Activated naive CD4-positive, alpha-beta T cell treated with Interleukin-2 at 50 U/mL for 16 hours (primary cell): ENCODE measurements around the gene CNTNAP1.

Experiments
- DNase-seq: peaks from one replicate; pipeline ENCODE4 v3.0.0-alpha.2; 2020

CNTNAP1 gene

DNA sequence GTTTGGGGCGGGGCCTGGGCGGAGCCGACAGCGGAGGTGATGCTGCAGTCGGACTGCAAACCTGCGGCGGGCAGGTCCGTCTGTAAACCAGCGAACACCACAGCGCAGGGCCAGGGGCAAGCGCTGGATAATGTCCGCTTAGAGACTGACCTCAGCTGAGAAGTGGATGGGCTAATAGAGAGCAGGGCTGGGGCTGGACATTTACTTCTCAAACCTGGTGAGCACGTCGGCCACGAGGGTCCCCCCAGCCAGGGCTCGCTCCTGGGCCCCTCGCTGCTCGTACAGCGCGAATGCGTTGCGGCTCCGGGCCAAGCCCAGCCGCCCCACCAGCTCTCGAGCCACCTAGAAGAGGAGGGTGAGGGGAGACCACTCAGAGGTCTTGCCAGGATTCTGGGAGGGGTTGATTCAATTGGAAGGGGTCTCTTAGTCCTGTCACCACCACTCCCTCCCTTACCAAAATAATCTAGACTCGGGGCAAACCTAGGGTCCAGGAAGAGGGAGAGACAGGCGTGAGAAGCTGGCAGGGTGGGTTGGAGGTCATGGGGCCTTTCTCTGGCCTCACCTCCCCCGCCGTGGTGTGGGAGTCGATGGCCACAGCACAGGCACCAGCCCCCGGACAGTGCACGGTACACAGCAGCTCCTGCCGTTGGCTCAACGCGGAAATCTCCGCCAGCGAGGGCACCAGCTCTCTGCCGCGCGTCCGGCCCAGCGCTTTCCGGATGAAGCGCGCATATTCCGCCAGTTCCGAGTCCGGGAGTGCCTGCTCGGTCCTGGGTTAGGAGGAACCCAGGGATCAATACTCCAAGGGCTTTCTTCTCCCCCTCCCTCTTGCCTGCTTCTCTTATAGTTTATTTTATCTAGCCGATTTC lies 11.3 kb upstream of the CNTNAP1 start:
- DNase-seq: no peak

DNA sequence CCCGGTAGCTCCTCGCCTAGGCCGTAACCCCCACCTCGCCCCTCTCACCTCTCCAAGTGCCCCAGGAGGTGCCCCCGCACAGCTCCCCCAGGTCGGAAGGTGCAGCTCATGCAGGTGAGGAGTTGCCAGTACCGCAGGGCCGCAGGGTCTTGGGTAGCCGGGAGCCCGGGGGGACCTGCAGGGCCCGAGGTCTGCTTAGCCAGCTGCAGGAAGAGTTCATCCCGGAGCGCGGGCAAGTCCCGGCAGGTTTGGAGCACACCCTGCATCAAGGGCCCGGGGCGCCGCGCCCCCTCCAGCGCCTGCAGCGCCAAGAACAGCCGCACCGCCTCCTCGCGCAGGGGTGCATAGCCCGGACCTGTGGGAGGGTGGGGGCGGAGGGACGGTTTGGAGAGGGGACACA lies 10.3 kb upstream of the CNTNAP1 start:
- no peak for DNase-seq

GRCh38 chr17:42673266-42673884 lies 9.0 kb upstream of the CNTNAP1 start:
- no peak for DNase-seq

- DNase-seq: no peak
These were observed 8.2 kb upstream of the CNTNAP1 start for GRCh38 chr17:42673885-42674754.

GRCh38 chr17:42674755-42675347 lies 7.5 kb upstream of the CNTNAP1 start:
- DNase-seq: no peak

GRCh38 chr17:42675348-42675964 lies 6.9 kb upstream of the CNTNAP1 start:
- DNase-seq: no peak

DNA sequence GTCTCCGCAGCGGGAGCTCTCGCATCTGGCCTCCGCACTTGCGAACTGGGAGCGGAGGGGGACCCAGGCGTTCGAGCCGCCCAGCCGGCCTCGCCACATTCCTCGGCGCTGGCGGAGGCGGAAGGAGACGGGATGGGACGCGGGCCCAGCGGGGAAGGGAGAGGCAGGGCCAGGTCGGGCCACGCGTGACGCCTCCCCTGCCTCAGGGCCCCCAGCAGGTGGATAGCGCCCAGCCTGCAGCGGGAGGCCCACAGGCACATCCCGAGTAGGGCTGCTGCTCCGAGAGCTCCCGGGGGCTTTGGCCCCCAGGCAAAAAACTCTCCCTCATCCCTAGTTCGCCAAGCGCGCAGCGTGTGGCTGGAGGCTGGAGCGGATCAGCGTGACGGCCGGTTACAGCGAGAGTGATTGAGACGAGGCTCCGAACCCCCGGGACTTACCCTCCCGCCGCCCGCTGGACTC lies 6.3 kb upstream of the CNTNAP1 start:
- no peak for DNase-seq

DNA sequence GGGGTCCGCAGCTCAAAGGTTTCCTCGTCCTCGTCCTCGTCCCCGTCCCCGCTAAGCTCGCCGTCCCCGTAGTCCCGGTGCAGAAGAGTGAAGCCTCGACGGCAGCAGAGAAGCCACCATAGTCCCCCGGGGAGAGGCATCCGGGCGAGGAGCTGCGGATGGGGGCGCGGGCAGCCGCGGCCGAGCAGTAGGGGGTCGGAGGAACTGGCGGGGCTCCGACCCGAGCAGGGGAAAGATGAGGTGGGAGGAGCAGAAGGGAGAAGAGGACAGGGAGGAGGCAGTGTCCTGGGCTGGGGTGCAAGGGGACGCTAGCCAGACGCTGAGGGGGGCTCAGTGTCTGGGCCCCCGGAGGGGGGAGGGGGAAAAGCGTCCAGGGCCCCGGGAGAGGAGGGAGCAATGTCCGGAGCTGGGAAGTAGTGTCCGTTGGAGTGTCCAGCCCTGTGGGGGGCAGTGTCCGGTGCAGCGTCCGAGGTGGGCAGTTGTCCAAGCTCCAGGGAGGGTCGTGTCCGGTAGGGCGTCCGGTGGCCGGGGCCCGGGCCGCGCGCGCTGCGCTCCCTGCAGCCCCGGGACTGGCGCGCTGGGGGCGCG lies 5.8 kb upstream of the CNTNAP1 start, which contains the start of gene PLEKHH3:
Gene PLEKHH3, minus strand, starts transcription at position 571 of the 588 bp plus-strand sequence. Its CDS starts 431 bp downstream, at position 140.
- no peak for DNase-seq

- peak; percentile 99 for DNase-seq
These were observed 5.1 kb upstream of the CNTNAP1 start for GRCh38 chr17:42677012-42677857.

GRCh38 chr17:42677921-42678781 lies 4.2 kb upstream of the CNTNAP1 start:
- peak; percentile 83 for DNase-seq

- peak; percentile 51 for DNase-seq
These were observed 3.3 kb upstream of the CNTNAP1 start for GRCh38 chr17:42678951-42679491.

- peak; percentile 76 for DNase-seq
These were observed 2.6 kb upstream of the CNTNAP1 start for GRCh38 chr17:42679492-42680330.

DNA sequence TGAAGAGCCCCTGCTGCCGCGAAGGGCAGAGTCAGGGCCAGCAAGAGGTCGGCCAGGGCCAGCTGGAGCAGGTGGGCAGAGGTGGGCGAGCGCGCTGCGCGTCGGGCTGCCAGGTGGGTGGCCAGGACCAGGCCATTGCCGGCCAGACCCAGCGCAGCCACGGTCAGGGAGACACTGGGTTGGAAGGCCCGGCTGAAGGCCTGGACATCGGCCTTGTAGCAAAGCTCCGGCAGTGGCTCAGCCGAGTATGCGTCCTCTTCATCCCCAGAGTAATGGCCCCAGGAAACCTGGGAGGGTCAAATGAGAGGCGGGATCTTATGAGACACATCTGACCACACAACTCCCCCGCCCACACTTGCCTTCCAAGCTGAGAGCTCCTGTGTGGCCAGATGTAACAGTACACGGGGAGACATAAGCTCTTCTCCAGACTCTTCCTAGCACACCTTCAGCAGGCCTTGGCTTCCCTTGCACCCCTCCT lies 2.0 kb upstream of the CNTNAP1 start:
- no peak for DNase-seq

GRCh38 chr17:42682722-42683403 lies 532 bp downstream of the CNTNAP1 start:
- peak; percentile 37 for DNase-seq

GRCh38 chr17:42683407-42684034 lies 1.2 kb downstream of the CNTNAP1 start:
- DNase-seq: no peak

DNA sequence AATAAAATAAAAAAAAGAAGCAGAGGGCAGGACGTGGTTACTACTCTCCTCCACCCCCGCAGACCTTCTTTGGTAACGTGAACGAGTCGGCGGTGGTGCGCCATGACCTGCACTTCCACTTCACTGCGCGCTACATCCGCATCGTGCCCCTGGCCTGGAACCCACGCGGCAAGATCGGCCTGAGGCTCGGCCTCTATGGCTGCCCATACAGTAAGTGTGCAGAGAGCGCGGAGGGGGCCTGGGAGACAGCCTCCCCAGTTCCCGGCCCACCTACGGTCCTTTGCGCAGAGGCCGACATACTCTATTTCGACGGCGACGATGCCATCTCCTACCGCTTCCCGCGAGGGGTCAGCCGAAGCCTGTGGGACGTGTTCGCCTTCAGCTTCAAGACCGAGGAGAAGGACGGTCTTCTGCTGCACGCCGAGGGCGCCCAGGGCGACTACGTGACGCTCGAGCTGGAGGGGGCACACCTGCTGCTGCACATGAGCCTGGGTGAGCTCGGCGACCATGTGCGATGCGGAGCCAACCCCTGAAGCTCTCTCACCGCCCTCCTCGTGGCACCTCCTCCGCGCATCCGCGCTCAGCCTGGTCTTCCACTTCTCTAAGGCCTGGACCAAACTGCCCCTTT lies 2.7 kb downstream of the CNTNAP1 start:
- no peak for DNase-seq

DNA sequence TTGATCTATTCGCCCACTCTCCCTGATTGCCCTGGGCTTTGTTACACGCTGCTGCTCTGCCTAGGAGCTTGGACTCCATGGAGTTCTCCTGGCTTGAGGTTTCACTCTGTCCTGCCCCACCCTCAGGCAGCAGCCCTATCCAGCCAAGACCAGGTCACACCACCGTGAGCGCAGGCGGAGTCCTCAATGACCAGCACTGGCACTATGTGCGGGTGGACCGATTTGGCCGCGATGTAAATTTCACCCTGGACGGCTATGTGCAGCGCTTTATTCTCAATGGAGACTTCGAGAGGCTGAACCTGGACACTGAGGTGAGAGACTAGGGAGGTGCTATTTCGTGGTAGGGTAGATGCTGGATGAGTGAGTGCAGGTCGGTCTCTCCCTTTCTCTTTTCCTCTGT lies 3.5 kb downstream of the CNTNAP1 start:
- DNase-seq: no peak
